GM21737 (cell line): Measurements from ENCODE around the gene CCDC61.

Experiments
- ATAC-seq: cut with Tn5 transposase; IDR thresholded peaks from one replicate; pipeline ENCODE4 v1.9.1; 2021; ENCODE audit warnings: mild to moderate bottlenecking, moderate library complexity; ENCODE audit not compliant: unreplicated experiment

CCDC61 gene

DNA sequence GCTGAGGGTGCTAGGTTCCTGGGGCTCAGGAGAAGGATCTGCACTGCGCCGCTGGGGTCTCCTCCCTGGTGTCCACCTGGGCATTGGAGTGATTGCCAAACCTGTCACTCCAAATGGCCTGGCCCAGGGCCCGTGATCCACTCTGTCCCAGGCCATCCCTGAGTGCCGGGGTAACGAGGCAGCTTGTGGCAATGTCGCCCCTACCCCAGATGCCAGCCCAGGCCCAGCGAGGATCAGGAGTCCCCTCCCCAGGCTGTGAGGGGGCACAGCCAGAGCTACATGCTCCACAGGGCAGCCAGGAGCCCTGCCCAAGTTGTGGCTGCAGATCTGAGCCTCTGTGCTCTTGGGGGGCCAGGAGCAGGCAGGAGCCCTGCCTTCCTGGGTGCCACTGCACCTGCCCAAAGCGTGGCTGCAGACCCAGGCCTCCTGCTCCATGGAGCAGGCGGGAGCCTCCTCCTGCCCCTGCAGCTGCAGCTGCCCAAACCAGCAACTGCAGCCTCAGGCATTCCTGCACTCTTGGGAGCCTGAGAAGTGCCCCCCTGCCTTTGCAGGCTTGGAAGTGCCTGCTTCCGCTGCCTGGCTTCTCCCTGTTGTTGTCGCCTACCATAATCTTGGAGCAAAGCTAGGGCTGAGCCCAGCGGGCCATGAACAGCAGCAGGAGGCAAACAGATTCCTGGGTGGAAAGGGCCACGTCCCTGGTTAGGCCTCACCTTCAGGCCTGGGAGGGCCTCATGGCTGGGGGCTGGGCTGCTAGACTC is 40.9 kb downstream of the CCDC61 start:
- ATAC-seq, result no peak

DNA sequence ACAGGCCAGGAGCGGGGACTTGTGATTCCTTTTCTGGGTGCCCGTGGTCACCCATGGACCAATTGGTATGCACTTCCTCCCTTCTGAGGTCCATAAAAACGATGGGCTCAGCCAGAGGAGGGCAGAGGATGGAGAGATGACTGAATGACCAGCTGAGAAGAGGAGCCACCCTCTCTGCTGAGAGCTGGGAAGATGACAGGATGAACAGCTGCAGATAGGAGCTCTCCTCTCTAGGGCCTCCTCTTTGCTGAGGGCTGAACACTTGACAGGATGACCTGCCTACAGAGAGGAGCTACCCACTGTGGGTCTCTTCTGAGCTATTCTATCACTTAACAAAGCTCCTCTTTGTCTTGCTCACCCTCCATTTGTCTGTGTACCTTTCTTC is 41.5 kb downstream of the CCDC61 start:
- ATAC-seq, result no peak

DNA sequence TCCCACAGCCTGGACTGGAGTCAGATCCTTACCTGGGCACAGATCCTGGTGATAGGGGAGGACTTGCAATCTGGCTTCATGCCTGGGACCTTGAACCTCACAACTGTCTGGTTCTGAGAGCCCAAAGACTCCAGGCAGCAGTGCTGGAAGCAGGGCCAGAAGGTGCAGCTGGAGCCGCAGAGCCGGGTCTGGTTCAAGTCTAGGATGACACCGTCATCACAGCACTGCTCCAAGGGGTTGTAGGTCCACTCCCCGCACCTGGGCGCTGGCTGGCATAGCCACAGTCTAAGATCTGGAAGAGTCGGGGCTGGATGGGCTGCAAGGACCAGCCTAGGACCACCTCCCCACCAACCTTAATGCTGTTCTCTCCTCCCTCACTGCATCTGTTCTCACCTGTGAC is 44.9 kb downstream of the CCDC61 start:
- ATAC-seq, result no peak

DNA sequence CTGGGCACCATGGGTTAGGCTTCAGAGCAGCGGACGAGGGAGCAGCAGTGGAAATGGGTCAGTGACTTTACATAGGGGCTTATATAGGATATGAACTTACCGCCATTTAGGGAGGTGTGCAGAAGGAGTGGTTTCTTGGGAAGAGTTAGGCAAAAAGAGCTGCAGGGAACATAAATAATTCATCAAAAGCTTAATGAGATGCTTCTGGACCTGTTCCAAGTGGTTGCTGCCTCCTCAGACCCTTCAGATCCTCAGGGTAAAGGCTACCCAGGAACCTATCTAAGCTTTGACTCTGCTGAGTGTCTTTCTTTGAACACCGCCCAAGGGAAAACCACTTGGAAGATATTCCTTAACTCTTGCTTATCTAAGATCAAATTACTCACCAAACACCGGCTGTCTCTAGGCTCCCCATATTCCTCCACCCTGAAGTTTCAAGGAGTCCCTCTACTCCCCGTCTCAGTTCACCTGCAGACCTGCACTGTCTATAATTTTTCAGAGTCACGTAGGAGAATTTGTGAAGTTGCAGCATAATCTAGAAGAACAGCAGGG is 45.8 kb downstream of the CCDC61 start, which contains the start of gene IGFL4:
TSS of gene IGFL4 (minus strand) at position 51 of the 549 bp plus-strand sequence. CDS start at position 11, 40 bp downstream.
- ATAC-seq, result no peak

DNA sequence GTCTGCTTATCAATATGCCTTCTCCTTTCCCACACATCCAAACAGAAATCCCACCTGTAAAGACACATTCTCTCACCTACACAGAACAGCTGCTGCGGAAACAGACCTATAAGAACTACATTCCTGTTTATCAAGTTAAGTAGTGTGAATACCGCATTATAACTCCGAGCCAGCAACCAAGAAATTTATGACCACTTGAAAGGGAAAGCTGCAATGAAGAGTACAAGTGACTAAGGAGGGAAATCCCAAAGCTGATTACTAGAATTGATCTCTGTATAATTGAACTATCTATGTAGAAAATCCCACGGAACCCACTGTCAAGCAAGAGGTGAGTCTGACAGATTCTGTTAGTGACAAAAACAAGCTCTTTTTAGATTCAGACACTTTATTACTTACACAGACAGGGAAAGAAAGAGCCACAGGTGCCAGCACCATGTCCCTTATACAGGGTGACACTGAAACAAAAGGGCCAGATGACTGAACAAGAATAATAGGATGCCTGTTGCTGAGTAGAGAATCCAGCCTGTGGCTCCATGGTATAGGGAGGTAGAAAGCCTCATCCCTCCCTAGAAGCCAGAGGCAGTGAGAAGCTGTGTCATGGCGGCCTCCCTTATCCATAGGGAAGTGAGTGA is 47.1 kb downstream of the CCDC61 start:
- ATAC-seq, result no peak

DNA sequence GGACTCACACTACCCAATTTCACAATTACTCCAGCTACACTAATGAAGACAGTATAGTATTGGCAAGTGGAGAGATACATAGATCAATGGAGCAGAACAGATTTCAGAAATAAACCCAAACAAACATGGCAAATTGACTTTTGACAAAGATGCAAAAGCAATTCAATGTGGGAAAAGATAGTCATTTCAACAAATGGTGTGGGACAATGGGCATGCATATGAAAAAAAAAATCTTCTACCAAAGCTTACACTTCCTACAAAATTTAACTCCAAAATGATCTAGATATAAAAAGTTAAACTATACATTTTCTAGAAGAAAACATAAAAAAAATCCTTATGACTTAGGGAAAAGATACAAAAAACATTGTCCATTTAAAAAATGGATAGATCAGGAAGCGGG is 48.3 kb downstream of the CCDC61 start:
- ATAC-seq, result no peak

DNA sequence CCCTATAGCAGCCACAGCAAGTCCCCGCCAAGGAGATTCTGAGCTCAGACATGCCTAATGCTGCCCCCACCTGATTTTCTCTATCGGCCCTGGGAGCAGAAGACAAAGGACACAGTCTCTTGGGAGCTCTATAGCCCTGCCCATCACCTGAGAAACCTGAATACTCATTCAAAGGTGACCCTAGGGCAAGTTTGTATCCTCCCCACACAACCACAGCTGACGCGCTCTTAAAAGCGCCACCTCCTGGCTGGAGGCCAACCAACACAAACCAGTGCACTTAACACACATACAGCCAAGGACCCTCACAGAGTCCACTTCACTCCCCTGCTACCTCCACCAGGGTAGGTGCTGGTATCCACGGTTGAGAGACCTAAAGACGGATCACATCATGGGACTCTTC is 54.3 kb downstream of the CCDC61 start:
- no peak for ATAC-seq

DNA sequence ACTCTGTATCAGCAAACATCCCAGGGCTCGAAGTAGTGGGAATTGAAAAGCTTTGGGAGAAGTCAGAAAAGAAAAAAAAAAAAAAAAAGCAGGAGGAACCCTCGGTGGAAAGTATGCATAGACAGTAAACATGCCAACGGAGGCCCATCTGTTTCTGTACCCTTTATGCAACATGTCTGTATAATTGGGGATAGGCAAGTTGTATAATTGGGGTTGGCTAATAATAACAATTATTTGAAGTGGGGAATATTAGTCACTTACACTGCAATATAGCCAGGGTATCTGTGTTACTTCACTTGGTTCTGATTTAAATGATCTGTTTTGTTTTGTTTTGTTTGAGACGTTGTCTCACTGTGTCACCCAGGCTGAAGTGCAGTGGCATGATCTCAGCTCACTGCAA is 57.6 kb downstream of the CCDC61 start:
- ATAC-seq, result no peak

DNA sequence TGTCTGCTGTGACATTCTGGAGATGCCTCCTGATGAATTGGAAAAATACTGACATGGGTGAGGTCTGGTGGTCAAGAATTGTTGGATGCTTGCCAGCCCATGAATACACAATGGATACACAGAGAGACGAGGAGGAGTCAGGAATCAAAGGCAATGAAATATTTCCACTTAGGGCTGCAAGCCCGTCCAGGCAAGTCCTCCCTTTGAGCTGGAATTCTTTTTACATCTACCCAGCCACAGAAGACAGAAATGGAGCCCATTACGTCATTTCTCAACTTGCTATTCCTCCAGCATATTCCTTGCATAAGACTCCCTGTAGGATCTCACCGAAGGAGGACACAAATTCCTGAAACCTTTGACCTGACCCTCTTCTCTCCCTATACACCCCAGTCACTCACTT is 61.3 kb downstream of the CCDC61 start:
- no peak for ATAC-seq

DNA sequence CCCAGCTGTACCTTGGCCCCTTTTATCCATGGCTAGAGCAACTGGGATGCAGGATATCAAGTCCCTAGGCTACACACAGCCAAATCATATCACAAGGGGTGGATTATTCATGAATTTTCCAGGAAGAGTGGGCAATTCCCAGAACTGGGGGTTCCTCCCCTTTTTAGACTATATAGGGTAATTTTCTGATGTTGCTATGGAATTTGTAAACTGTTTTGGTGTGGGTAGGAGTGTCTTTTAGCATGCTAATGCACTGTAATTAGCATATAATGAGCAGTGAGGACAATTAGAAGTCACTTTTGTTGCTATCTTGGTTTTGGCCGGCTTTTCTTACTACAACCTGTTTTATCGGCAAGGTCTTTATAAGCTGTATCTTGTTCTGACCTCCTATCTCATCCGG is 63.5 kb downstream of the CCDC61 start:
- ATAC-seq, result no peak

DNA sequence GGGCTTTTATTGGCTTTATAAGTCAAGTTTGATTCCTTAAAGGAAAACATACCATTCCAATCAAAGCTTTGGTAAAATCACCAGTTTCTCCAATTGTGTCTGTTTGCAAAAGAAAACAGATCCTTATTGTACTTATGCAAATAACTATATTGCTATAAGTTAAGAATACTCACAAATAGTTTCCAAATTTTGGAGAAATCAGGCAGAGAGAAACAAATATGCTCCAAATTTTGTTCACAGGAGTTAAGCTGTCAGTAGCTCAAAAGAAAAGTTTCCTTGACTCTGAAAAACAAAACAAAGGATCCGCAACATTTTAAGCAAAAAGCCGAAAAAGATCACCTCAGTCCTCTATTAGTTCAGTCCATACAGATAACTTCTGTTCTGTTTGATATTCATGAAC is 64.7 kb downstream of the CCDC61 start:
- no peak for ATAC-seq

DNA sequence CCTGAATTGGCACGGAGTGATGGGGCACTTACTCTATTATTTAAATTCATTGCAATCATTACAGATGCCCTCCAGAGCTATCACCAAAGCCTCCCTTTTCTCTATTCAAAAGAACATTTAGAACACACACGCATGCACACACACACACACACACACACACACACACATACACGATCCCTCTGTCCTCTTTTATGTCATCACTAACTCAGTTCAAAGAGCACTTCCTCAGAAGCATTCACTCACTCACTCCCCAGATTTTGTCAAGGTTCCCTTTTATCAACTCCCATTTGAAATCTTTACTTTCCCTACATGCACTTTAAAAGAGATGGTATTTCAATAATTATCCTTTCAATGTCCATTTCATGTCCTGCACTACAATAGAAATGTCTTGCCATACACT is 67.9 kb downstream of the CCDC61 start:
- no peak for ATAC-seq

DNA sequence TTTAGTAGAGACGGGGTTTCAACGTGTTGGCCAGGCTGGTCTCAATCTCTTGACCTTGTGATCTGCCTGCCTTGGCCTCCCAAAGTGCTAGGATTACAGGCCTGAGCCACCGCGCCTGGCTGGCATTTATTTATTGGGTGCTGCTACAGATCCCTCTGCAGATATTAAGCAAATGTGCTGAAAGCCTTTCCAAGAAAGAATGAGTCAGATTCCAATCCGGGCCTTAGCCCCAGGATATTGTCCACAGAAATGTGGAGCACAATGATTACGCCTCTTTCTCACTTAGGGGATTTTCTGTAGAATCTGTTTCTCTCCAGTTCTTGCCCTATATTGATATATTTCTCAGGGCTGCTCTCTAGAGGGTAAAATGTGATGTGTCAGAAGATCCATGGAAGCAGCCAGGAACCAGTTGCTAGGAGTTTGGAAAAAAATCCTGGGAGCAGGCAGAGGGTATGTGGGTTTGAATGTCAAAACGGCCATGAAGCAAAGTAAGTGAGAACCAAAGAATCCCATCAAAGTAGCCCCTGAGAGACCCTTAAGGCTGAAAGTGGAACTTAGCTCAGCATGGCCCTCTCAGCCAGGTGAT is 70.3 kb downstream of the CCDC61 start:
- ATAC-seq, result no peak

DNA sequence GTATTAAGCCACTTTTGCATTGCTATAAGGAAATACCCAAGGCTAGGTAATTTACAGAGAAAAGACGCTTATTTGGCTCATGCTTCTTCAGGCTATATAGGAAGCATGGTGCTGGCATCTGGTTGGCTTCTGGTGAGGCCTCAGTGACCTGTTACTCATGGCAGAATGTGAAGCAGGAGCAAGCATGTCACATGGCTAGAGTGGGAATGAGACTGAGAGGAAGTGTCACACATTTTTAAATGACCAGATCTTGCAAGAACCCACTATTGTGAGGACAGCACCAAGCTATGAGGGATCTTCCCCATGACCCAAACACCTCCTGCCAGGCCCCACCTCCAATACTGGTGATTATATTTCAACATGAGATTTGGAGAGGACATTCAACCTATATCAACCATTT is 71.2 kb downstream of the CCDC61 start:
- ATAC-seq, result no peak

DNA sequence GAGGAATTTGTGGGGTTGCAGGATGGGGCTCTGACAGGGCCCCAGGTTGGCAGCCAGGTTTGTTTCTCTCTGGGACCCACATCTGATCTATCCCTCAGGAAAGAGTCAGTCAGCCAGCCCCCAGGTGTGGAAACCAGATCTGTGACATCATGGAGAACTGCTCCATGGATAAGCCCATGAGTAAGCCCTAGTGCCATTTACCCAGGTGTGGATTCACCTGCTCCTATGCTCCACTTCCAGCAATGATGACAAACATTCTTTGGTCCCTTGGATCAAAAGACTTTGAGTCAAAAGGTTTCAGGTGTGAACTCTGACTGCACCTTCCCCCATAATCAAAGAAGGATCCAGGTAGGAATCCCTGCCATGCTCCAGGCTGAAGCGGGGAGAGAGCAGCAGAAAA is 72.4 kb downstream of the CCDC61 start:
- no peak for ATAC-seq
